Right atrium auricular region (tissue), 2 donors: ENCODE measurements around the gene SOCS7. TPM values are rescaled to one million over a fixed set of nuclear protein-coding genes. Genes with fewer than 3 reads are reported as not detected.

ENCODE experiments used
- DNase-seq: peaks from one replicate; pipeline ENCODE4 v3.0.0-alpha.2; 2019; ENCODE audit warnings: low spot score
- H3K27ac ChIP-seq, 2 donors: fragments of 200-600 bp; sonication (generic); 1 replicate in 1 of 2; 2 replicates in 1 of 2; pipeline ENCODE4 v1.5.1; 2016 to 2019
- H3K27me3 ChIP-seq, 2 donors: fragments of 200-600 bp; sonication (generic); one replicate each; pipeline versions ENCODE4 v1.5.1 to v1.6.0; 2017 to 2019
- H3K36me3 ChIP-seq: fragments of 200-600 bp; sonication (generic); one replicate; pipeline ENCODE4 v1.5.1; 2016
- H3K4me1 ChIP-seq, 2 donors: fragments of 200-600 bp; sonication (generic); one replicate each; pipeline versions ENCODE4 v1.5.1 to v1.6.0; 2017 to 2019
- H3K4me3 ChIP-seq, 2 donors: fragments of 200-600 bp; sonication (generic); 1 replicate in 1 of 2; 2 replicates in 1 of 2; pipeline ENCODE4 v1.5.1; 2017 to 2019; ENCODE audit warnings: mild to moderate bottlenecking in 1 of 2, moderate library complexity in 1 of 2
- H3K9me3 ChIP-seq, 2 donors: fragments of 200-600 bp; sonication (generic); one replicate each; pipeline ENCODE4 v1.5.1; 2019
- total RNA-seq, 2 donors: library from RNA; depleted of rRNA; stranded (reverse); fragments of >200 nt; gene quantifications; one replicate each; pipeline ENCODE4 v1.1.0, GENCODE V29; 2016
- TF ChIP-seq, protein P1 (sequence below), 2 donors: fragments of 200-600 bp; sonication (generic); IDR thresholded peaks; one replicate each; pipeline ENCODE4 v1.5.1; 2019; ENCODE audit warnings: antibody characterized with exemption in 2 of 2

Gene SOCS7
- total RNA-seq, 2 donors from 2014 or later = 12.2 to 14.8 TPM

DNA sequence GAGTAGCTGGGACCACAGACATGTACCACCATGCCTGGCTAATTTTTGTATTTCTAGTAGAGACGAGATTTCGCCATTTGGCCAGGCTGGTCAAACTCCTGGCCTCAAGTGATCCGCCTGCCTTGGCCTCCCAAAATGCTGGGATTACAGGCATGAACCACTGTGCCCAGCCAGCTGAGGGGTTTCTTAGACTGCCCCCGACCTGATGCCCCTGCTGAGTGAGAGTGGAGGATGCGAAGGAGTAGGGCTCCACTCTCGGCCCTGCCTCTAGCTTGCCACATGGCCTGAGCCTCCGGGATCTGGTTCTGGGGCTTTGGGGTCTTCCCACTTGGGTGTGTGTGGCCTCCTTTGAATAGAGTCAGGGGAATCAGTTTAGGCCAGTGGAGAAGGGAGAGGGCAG is 18.9 kb upstream of the SOCS7 start:
- H3K27me3 ChIP-seq = no peaks in the 10 kb centered on the region
- TF ChIP-seq, protein P1, sequence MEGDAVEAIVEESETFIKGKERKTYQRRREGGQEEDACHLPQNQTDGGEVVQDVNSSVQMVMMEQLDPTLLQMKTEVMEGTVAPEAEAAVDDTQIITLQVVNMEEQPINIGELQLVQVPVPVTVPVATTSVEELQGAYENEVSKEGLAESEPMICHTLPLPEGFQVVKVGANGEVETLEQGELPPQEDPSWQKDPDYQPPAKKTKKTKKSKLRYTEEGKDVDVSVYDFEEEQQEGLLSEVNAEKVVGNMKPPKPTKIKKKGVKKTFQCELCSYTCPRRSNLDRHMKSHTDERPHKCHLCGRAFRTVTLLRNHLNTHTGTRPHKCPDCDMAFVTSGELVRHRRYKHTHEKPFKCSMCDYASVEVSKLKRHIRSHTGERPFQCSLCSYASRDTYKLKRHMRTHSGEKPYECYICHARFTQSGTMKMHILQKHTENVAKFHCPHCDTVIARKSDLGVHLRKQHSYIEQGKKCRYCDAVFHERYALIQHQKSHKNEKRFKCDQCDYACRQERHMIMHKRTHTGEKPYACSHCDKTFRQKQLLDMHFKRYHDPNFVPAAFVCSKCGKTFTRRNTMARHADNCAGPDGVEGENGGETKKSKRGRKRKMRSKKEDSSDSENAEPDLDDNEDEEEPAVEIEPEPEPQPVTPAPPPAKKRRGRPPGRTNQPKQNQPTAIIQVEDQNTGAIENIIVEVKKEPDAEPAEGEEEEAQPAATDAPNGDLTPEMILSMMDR (IDR thresholded peaks at IDR 0.05) = no peak
- no peak overlapping the region for H3K4me3 ChIP-seq
- no peaks in the 10 kb centered on the region for H3K9me3 ChIP-seq
- DNase-seq = no peak
- no peak overlapping the region for H3K27ac ChIP-seq
- no peaks in the 10 kb centered on the region for H3K36me3 ChIP-seq
- H3K4me1 ChIP-seq = no peaks in the 10 kb centered on the region

GRCh38 chr17:38333635-38334295 is 17.9 kb upstream of the SOCS7 start:
- no peak overlapping the region for H3K27ac ChIP-seq
- no peaks in the 10 kb centered on the region for H3K27me3 ChIP-seq
- H3K36me3 ChIP-seq = no peaks in the 10 kb centered on the region
- no peak overlapping the region for H3K4me3 ChIP-seq
- DNase-seq = no peak
- TF ChIP-seq, protein P1 (IDR thresholded peaks at IDR 0.05) = peak in 1 of 2 donors; percentile 44
- no peaks in the 10 kb centered on the region for H3K4me1 ChIP-seq
- H3K9me3 ChIP-seq = no peaks in the 10 kb centered on the region

GRCh38 chr17:38334480-38335364 is 16.9 kb upstream of the SOCS7 start:
- no peaks in the 10 kb centered on the region for H3K4me1 ChIP-seq
- H3K36me3 ChIP-seq = no peaks in the 10 kb centered on the region
- H3K9me3 ChIP-seq = no peaks in the 10 kb centered on the region
- H3K27ac ChIP-seq = no peak overlapping the region
- H3K27me3 ChIP-seq = no peaks in the 10 kb centered on the region
- TF ChIP-seq, protein P1 (IDR thresholded peaks at IDR 0.05) = no peak
- no peak for DNase-seq
- H3K4me3 ChIP-seq = no peak overlapping the region

- no peak for DNase-seq
- Histone ChIP-seq H3K27ac (no peak overlapping the region), H3K4me1 (peaks cover 0 to 8% of the 10 kb centered on the region in 2 donors), H3K9me3 (no peaks in the 10 kb centered on the region), H3K27me3 (no peaks in the 10 kb centered on the region), H3K4me3 (no peak overlapping the region), H3K36me3 (no peaks in the 10 kb centered on the region)
- TF ChIP-seq, protein P1 (IDR thresholded peaks at IDR 0.05) = no peak
Measured at GRCh38 chr17:38336838-38337237, 14.8 kb upstream of the SOCS7 start.

DNA sequence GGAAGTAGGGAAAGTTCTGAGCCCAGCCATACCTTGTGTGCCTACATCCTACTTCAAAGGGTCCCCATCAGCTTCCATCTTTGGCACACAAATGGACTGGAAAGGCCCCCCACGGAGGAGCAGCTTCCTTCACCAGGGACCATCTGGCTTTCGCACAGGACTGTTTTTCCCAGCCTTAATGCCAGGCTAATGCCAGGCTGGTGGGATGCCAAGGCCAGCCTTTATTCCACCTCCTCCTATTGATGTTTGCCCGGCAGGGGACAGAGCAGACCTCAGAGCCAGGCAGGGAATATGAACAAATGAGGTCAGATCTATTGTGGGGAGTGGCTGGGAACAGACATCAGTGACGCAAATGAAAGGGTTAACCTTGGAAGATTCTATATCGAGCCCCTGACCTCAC is 13.6 kb upstream of the SOCS7 start:
- TF ChIP-seq, protein P1 (IDR thresholded peaks at IDR 0.05) = no peak
- Histone ChIP-seq H3K4me3 (no peak overlapping the region), H3K4me1 (peaks cover 0 to 9% of the 10 kb centered on the region in 2 donors), H3K27me3 (no peaks in the 10 kb centered on the region), H3K9me3 (no peaks in the 10 kb centered on the region), H3K36me3 (no peaks in the 10 kb centered on the region), H3K27ac (no peak overlapping the region)
- no peak for DNase-seq
